Head of caudate nucleus (tissue), 42 donors: Measurements from ENCODE around the gene TMTC4.
"Not testable (repeated sequence)": the region's sequence is repeated elsewhere in the genome, so short reads cannot be mapped to it uniquely, and the experiment has no call there.

Experiments
- DNase-seq, 42 donors: peaks; one replicate each; pipeline versions ENCODE4 v3.0.0 to v3.0.0-alpha.2; 2020 to 2021; ENCODE audit warnings: mixed read lengths in 7 of 42
- intact Hi-C: fragments of 100-400 bp; cut with DNase I; formaldehyde crosslinking; loops from one replicate; pipeline ENCODE4 v1.15.0; 2022

The TMTC4 gene

DNA sequence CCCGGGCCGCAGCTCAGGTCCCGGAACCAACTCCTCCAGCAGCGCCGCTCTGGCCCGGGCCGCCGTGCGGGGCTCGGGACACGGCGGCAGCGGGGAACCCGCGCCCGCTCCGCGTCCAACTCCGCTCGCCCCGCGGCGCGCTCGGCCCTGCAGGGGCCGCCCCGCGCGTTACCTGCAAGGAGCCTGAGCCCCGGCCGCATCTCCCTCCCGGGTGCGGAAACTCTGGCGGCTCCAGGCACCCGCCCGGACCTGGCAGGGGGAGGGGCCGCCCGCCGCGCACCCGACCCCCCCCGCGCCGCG, at the start of gene TMTC4:
TMTC4 (minus strand) TSS at position 224 of the 300 bp plus-strand sequence. CDS start 4,433 bp downstream, outside the sequence.
- no peak for DNase-seq
- intact Hi-C loops: no loop called here

GRCh38 chr13:100722517-100722916, 47.9 kb upstream of the TMTC4 start:
- intact Hi-C loops: loop anchor here (5.0 kb wide), 1 partner anchor 265 kb away; no protein-coding TSS in a partner anchor
- DNase-seq: peak in 2 of 42 donors; percentile 6 to 15

DNA sequence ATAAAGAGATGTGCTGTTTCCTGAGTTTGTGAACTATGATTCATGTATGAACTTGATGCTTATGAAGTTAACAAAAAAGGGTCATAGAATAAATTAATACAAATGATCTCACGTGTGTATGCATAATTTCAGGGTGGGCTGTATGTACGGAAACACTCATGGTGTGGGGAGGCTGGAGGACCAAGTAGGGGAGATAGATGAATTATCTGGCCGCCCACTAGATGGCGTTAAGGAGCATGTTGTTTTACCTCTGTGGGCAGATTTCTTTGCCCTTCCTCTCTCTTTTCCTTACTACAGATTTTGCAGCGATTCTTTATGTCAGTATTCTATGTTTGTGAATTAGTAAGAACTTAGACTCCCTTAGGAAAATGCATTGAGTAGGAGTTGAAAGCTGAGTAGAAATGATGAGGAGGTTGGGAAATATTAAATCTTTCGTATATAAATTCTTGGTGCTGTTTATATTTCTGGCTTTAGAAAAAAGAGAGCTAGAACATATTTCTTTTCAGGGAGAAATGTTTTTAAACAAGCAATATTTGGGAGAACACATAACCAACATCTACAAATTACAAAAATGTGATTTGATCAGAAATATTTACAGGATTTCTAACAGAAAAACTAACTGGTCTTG, 47.4 kb upstream of the TMTC4 start:
- peak in 41 of 42 donors; percentile 12 to 92 (median 70) for DNase-seq
- intact Hi-C loops: loop anchor here (5.0 kb wide), 1 partner anchor 265 kb away; no protein-coding TSS in a partner anchor

- intact Hi-C loops: no loop called here
- DNase-seq: no peak
Observed at GRCh38 chr13:100715604-100716003, 41.0 kb upstream of the TMTC4 start.

GRCh38 chr13:100714478-100714877, 39.9 kb upstream of the TMTC4 start:
- intact Hi-C loops: no loop called here
- DNase-seq: no peak

DNA sequence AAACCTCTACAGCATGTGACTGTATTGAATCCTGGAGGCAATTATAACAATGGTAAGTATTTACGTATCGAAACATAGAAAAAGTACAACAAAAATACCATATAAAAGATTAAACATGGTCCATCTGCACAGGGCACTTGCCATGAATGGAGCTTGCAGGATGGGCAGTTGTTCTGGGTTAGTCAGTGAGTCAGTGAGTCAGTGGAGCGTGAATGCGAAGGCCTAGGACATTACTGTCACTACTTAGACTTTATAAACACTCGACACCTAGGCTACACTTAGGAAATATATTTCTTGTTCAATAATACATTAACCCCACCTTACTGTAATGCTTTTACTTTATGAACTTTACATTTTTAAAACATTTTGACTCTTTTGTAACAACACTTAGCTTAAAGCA, 35.6 kb upstream of the TMTC4 start:
- no peak for DNase-seq
- intact Hi-C loops: no loop called here

- DNase-seq: peak in 19 of 42 donors; percentile 3 to 61 (median 30)
- intact Hi-C loops: no loop called here
Observed at GRCh38 chr13:100707818-100708740, 33.5 kb upstream of the TMTC4 start.

DNA sequence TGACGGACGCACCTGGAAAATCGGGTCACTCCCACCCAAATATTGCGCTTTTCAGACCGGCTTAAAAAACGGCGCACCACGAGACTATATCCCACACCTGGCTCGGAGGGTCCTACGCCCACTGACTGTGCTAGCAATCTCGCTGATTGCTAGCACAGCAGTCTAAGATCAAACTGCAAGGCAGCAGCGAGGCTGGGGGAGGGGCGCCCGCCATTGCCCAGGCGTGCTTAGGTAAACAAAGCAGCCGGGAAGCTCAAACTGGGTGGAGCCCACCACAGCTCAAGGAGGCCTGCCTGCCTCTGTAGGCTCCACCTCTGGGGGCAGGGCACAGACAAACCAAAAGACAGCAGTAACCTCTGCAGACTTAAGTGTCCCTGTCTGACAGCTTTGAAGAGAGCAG, 23.7 kb upstream of the TMTC4 start:
- intact Hi-C loops, DNase-seq: not testable (repeated sequence)

DNA sequence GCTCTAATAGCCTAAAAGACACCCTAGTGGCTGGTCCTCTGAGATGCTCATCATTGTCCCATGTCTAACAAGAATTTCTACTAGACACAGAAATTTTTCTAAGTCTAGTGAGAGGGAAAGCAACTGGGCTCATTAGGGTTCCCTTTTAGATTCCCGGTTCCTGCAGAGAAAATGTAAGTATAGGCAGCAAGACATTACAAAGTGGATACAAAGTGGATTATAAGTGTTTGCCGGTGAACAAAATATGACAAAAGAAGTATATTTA, 20.8 kb upstream of the TMTC4 start:
- intact Hi-C loops: no loop called here

DNA sequence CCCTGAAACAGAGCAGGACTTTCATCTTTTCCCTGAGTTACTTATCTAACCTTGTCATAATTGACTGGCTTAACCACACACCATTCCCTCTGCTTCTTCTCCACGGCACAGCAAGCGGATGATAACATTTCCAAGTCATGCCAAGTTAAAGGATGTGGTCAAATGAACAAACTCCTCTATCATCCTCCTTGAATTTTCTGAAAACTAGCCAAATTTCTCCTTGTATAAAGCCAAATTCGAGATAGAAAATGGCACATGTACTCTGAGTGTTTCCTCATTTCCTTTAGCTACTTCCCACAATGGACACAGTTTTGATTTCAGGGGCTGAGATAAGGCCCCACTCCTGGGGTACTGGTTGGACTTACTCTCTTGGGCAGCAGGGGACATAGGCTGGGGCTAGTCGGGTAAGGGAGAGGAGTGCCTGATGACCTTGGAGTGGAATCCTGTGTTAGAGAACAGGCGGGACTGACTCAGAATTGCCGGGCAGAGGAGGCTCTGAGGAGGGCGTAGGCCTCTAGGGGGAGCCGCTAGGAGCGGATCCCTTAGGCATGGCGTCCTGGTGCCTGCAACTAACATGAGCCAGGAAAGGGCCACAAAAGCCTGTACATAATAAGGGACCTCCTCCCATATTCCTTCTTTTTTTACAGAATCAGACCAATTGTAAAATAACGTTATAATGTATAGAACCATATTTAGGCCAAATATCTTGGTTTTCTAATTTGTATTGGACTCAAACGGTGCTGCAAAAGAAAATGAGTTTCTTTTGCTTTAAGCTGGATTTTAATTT, 20.3 kb upstream of the TMTC4 start:
- DNase-seq: peak in 29 of 42 donors; percentile 22 to 76 (median 48)
- intact Hi-C loops: no loop called here

More for the DNA sequence above, 20.8 kb upstream of the TMTC4 start:
- no peak for DNase-seq

DNA sequence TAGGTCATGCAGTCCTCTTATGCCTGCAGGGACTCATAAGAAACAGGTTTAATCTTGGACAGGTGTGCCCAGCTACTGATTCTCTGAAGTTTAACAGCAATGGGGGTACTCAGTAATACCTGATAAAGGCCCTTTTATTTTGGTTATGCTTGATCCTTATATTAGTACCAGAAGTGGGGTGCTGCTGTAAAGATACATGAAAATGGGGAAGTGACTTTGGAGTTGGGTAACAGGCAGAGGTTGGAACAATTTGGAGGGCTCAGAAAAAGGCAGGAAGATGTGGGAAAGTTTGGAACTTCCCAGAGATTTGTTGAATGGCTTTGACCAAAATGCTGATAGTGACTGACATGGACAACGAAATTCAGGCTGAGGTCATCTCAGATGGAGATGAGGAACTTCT, 14.6 kb upstream of the TMTC4 start:
- intact Hi-C loops: no loop called here
- DNase-seq: no peak

- intact Hi-C loops: no loop called here
- DNase-seq: no peak
Observed at GRCh38 chr13:100680131-100680530, 5.5 kb upstream of the TMTC4 start.

- intact Hi-C loops, DNase-seq: not testable (repeated sequence)
Observed at GRCh38 chr13:100677128-100677527, 2.5 kb upstream of the TMTC4 start.

DNA sequence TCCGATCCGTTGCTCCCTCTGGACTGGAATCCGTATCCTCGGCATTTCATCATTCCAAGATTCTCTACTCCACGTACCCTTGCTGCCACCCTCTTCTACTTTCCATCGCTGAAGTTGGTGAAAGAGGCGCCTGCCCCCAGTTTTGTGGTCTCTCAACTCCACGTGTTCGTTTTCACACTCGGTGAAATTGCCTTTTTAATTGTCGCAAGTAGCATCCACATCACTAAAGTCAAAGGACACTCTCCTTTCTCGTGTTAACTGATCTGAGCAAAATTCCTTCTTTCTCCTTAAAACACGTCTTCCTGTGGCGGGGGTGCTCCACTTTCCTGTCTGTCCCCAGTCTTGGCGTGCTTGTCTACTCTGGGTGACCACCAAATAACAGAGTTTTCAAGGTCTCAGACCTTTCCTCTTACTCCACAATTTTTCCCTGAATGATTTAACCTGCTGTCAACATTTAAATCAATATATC, 1.1 kb upstream of the TMTC4 start:
- DNase-seq: no peak
- intact Hi-C loops: no loop called here

DNA sequence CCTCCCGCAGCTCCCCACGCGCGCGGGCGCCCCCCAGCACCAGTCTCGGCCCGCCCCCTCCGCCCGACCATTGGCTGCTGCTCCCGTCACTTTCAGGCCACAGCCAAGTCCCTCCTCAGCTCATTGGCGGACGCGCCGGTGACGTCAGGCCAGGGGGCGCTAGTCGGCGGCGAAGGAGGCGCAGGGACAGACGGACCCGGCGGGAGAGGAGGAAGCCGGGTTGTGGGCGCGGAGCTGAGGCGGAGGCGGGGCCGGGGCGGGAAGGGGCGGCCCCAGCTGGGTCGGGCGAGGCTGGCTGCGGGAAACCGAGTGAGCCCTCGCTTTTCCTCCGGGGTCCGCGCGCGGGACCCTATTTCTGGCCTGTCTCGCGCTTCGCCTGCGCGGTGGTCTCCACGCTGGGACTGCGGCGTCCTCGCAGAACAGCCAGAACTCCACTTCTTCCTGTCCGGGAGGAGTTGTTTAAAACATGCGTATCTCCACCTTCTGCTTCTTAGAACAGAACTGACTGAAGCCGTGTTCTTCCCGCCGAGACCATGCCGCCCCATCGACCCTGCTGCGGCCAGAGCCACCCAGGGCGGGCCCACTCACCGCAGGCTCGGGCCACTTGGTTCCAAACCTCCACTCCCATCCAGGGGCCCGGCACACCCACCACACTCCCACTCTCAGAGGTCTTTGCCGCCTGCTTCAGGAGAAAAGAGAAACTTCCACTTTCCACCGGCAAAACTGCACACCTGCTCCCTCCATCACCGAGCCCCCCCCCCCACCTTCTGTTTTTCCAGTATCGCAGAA, 471 bp upstream of the TMTC4 start:
- intact Hi-C loops: no loop called here
- DNase-seq: peak; percentile 100

GRCh38 chr13:100673713-100674571, 653 bp downstream of the TMTC4 start:
- peak in 41 of 42 donors; percentile 27 to 87 (median 72) for DNase-seq
- intact Hi-C loops: no loop called here

DNA sequence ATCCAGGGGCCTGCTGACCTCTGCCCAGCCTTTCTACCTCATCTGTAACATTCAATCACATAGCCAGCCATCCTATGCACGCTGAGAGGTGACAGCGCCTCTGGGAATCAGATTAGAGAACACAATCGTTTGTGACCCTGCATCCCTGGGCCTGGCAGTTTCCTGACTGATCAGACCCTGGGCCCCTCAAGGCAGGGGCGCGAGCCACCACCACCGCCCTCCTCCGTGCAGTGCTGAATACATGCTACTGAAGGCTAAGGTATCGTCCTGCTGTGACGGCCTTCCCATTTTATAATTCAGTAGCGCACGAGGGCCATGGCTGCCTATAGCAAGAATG, 1.3 kb downstream of the TMTC4 start:
- intact Hi-C loops: no loop called here
- peak in 1 of 42 donors; percentile 41 for DNase-seq
